Neural progenitor cell (in vitro differentiated cells): ENCODE data around the gene MYBL2.

Experiments used
- EZH2 ChIP-seq: fragments of 200-600 bp; sonication (generic); IDR thresholded peaks from 2 replicates; pipeline ENCODE4 v1.6.1; 2017; ENCODE audit warnings: antibody characterized with exemption, mild to moderate bottlenecking, moderate library complexity
- EZH2phosphoT487 ChIP-seq: fragments of 200-600 bp; sonication (generic); IDR thresholded peaks from 2 replicates; pipeline ENCODE4 v1.6.1; 2017; ENCODE audit warnings: antibody characterized with exemption
- TF ChIP-seq, protein P1 (sequence below): fragments of 200-600 bp; sonication (generic); IDR thresholded peaks from 2 replicates; pipeline ENCODE4 v1.5.1; 2017; ENCODE audit warnings: antibody characterized with exemption, mild to moderate bottlenecking

DNA sequence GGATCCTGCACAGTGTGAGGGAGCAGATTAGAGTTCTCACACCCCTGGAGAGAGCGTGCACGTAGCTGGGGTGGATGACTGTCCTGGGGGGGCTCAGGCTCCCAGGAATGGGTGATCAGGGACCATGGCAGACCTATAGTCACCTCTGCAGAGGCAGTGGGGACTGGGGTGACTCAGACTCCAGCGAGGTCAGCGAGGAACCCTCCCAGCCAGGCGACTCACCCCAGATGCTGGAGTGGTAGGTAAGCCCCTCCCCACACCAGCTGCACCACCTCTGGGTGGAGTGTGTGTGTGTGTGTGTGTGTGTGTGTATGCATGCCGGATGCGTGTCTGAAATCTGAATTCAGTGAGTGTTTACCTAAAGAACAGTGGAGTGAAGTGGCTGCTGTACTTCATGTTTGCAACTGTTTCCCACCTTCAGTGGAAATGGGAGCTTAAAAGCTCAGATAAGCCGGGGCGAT, 77.3 kb downstream of the MYBL2 start:
- TF ChIP-seq, protein P1, sequence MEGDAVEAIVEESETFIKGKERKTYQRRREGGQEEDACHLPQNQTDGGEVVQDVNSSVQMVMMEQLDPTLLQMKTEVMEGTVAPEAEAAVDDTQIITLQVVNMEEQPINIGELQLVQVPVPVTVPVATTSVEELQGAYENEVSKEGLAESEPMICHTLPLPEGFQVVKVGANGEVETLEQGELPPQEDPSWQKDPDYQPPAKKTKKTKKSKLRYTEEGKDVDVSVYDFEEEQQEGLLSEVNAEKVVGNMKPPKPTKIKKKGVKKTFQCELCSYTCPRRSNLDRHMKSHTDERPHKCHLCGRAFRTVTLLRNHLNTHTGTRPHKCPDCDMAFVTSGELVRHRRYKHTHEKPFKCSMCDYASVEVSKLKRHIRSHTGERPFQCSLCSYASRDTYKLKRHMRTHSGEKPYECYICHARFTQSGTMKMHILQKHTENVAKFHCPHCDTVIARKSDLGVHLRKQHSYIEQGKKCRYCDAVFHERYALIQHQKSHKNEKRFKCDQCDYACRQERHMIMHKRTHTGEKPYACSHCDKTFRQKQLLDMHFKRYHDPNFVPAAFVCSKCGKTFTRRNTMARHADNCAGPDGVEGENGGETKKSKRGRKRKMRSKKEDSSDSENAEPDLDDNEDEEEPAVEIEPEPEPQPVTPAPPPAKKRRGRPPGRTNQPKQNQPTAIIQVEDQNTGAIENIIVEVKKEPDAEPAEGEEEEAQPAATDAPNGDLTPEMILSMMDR: no peak
- TF ChIP-seq EZH2 (no peak), EZH2phosphoT487 (no peak)
